ENCODE results near the gene PRIMA1.

Gene PRIMA1

DNA sequence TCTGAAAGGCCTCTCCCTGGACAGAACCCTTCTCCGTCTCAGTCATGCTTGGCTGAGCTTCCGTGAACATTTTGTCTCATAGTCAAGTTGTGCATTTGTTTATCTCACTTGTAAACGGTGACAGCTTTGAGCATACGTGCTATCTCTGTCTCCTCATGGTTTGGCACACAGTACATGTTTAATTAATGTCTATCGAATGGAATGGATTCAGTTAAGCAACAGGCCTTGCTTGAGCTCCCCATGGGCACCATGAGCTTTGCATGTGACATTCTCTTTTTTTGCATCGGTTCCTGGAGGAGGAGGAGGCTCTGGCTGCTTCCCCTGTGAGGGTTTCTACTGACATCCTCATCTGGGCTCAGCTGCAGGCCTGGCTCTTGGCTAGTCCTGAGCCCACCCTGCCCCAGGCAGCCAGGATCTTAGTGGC lies 80.0 kb downstream of the PRIMA1 start:
- DNase-seq: no peak

DNA sequence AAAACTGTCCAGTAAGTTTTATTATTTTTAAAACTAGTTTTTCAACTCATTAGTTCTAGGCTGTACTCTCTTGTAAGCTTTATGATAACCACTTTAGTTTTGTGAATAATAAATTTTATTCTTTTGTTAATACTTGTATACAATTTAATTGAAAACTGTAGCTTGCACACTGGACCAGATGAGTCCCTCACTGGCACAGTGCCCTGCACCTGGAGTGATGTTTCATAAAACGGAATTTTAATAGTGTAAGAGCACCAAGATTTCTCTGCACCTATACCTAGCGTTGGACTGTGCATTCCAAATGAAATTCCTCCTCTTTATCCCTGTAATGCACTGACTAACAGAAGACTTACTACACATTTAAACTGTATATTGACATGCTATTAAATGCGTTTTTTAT lies 80.8 kb downstream of the PRIMA1 start:
- DNase-seq: no peak

DNA sequence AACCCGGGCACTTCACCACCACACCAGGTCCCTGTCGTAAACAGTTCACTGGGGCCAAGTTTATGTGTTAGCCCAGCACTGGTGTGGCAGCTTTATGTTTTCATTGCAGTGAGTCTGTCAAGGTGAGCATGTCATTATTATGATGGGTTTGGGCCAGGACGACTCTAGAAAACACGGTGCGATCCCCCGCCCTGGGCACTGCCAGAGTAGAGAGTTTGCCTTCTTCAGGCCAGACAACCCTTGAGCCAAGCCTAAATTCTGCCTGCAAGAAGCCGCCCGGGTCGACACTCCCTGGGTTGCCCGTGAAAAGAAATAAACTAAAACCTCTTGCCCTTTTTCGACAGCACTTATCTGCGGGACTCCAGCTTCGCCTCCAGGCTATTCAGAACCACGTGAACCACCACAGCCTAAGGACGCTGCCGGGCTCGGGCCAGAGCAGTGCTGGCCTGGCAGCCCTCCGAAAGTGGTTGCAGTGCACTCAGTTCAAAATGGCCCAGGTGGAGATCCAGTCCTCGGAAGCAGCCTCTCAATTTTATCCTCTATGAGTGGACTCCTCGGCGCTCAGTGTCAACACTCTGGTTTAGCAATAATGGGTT lies 81.8 kb downstream of the PRIMA1 start:
- DNase-seq: no peak

DNA sequence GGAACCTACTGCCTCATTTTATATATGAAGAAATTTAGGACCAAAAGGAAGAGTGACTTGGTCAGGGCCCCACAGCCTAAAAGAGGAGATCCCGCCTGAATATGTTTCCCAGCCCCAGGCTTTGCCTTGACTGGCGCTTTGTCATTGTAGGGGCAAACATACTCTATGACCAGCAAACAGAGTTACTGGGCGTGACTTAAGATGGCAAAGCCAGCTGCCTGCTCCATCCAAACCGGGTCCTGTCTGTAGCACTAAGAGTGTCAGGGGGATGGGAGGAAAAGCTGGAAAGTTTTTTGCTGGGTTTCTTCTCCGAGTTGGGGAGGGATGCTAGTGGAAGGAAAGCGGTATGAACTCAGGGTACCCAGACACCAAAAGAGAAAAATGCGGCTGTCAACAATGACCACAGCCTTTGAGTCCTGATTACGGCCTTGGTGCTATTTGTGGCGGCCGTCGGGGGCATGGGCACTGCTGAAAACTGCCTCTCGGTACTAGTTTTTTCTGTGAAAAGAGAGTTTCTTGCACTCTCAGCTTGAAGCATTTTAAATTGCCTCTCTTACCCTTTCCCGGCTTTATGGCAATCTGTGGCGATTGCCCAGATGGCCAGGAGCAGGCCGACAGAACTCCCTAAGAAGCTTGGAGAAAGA lies 82.7 kb downstream of the PRIMA1 start:
- DNase-seq: no peak

DNA sequence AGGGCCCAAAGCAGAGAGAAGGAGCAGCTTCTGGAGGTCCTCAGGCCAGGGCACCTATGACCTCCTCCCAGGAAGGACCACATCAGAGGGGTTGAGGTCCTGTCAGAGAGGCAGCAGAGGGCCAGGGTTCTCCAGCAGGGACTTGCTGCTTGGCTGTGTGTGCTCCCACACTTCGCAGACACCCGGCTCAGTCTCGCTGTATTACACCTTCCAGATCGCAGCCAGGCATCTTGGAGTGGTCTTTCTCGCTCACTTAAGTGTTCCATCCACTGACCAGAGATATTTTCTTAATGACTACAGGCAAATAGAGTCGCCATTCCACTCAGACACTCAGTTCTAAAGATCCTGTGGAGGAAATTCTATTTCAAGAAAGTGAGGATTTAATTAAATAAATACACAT lies 84.3 kb downstream of the PRIMA1 start:
- no peak for DNase-seq

DNA sequence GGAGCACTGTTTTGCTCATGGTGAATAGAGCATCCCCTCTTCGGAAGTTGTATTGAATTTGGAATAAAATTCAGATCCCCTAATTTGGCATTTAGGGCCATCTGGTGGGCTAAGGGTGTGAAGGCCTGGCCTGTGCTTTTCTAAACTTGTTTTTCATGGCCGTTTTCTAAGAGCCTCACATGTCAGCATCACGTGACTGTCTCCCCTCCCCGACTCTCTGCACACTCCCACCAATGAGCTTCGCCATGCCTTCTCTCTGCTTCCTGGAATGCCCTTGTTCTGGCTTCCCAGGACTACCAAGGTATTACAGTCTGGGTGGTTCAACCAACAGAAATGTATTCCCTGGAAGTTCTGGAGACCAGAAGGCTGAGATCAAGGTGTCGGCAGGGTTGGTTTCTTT lies 85.3 kb downstream of the PRIMA1 start:
- DNase-seq: no peak

DNA sequence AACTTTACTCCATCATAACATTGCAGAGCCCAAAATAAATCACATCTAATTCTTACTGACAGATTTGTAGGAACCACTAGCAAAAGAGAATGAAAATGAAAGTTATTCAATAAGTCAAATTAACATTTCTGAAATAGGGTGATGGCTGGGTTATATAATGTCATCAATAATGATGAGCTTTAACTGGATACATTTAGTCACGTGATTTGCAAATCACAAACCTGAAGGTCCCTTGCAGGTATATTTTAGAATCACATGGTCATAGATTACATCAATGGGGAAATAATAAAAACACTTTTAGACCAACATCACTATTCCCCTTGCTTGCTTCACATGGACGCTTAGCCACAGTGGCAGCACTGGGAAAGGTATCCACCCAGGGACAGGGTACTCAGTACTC lies 86.7 kb downstream of the PRIMA1 start:
- DNase-seq: no peak

DNA sequence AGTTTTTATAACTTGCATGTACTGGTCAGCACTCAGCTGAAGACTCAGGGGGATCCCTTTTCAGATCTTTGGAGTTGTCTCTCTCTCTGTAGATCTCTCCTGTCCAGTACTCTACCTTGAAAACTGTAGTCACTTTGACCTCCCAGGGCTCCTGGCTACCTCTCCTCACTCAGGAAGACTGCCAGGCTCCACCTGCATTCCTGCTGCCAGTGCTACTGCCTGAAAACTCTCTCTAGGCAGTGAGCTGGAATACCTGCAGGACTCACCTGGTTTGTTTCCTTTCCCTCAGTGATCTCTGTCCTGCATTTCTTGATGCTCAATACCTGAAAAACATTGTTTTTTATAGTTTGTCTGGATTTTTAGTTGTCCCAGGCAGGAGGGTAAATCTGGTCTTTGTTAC lies 87.4 kb downstream of the PRIMA1 start:
- DNase-seq: no peak

DNA sequence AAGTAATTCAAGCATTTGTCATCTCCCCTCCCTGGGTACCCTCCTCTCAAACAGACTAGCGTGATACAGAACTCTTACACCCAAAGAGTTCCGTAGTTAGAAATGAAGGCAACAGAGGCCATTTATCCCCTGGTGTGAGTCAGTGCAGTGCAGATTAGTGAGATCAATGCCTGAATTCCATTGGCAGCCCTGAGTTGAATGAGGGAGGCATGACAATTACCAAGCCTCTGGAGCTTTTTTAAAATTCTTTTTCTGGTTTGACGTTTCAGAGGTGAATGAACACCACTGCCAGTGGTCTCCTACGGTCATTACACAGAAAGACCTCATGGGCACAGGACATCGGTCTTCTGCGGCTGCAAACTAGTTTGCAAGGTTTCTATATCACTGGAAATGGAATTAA lies 94.4 kb downstream of the PRIMA1 start:
- DNase-seq: no peak

DNA sequence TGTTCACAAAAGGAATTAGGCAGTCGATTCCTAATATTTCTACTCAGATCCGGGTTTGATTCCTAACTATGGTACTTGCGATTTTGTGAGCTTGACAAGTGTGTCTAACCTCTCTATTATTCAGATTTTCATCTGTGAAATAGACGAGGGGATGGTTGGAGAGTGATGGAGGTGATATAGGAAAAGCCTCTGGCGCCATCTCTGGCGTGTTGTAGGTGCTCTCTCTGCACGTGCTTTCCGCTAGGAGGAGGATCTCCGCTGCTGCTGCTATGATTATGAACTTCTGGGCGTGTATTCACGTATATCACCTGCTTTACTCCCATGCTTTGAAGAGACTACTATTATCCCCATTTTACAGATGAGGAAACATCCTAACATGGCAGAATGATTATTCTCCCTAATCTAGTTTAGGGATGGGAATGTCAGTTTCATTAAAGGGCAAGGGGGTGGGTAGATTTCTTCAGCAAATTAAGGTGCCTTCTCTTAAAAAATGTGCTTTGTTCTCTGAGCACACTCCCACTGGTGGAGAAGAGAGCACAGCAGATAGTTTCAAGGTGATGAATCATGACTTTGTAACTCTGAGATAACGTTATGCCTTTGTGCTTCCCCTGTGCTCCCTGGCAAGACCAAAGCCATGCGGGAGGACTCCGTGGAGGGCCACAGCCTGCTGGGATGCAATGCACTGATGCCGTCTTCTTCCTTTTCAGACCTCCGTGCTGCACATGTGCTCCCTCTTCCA lies 97.1 kb downstream of the PRIMA1 start:
- no peak for DNase-seq

DNA sequence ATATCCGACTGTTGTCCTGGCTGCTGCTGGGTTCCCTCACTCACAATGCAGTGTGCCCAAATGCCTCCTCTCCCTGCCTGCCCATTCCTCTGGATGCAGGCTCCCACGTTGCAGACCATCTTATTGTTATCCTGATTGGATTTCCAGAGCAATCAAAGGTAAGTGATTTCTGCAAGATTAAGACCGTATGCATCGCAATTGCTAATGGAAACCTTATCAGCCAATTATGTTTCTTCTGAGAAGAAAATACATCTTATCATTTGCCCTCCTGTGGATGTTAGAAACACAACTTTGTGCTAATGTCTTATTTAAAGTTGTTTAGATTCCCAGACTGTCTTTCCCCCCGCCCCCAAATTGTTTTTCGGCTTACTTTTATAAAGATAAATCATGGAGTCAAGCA lies 98.1 kb downstream of the PRIMA1 start:
- no peak for DNase-seq

DNA sequence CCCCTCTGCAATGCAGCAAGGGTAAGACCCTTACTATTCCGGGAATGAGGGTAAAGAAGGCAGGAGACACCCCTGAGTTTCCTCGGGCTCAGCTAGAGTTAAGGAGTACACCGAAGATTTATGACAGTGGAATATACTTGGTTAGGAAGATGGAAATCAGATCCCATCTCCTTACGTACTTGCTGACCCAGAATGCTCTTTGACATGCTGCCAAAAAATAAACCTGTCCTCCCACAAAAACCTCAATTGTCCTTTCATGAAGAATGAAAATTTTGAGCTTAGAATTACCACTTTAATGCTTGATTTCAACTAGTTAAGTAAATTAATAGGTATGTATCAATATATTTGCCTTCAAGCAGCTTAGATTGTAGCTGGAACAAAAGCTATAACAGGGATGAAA lies 99.5 kb downstream of the PRIMA1 start:
- no peak for DNase-seq

DNA sequence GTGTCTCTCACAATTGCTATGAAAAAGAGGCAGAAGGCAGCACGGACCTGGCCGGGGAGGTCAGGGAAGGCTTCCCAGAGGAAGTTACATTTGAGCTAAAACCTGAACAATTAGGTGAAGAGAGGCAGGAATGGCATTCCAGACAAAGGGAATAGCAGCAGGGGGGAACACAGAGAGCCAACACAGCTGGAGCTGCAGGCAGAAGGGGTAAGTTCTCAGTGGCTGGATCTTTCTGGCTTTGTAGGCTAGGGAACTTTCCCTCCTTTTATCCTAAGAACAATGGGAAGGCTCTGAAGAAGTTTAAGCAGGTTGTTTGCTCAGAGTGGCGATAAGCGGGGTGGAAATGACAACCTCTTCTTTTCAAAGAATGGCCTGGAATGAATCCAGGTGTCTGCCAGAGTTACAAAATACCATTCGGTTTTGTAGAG lies 100.0 kb downstream of the PRIMA1 start:
- DNase-seq: peak; percentile 23

DNA sequence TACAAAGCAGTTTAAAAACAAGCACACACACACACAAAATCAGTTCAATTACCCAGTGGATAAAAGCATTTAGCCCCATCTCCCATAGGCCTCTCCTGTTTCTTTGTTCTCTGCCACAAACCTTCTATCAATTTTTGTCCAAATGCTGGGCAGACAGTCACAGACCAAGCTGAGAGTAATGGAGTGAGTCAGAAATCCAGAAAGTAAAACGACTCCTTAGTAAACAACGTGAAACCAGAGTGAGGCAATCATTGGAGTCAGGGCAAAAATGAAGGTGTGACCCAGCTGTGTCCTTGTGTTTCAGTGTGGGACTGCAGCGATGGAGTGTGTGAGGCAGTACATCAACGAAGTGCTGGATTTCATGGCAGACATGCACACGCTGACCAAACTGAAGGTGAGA lies 102.0 kb downstream of the PRIMA1 start:
- peak; percentile 31 for DNase-seq

DNA sequence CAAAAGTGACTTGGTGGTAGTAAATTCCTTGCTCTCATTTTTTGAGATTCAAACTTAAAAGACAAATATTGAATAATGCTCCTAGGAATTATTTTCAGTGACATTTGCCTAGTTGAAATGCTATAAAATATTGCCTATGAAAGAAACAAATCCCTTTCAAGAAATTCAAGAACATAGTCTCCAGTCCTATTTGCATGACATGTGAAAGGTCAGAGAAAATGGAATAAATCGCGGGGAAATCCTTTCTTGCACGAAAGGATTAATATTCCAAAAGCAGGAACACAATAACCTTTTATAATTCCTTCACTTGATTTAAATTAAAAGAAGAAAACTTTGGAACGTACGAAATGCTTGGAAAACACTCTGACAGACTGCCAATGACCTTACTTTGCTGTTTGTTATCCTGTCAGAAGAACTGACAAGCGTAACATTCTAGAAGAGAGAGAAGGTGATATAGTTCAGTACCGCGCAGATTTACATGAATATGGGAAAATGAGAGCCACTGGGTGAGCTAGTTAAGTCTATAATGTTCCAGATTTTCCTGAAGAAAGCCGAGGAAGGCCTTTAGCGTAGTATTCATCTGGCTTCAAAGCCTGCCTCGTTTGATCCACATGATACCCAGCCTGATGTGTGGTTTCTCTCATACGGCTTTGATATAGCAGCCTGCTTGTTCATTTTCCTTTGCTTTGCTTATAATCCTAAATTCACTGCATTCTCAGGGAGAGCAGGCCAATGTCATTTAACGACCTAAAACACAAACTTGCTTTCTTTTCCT lies 103.0 kb downstream of the PRIMA1 start:
- no peak for DNase-seq

DNA sequence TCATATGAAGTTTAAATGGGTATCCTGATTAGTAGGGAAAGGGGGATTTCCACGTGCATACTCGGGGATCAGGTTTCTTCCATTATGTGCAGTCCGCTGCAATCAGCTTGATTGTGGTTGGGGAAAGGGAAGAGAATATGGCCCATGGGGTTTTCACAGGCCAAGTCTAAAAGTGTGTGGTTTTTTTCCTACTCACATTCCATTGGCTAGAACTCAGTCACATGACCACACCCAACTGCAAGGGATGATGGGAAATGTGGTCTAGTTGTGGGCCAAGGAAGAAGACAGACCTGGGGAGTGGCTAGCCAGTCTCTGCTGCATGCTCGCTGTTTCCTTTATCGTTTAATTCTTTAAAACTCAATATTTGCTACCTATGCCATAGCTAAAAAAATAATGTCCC lies 105.1 kb downstream of the PRIMA1 start:
- DNase-seq: peak; percentile 71

DNA sequence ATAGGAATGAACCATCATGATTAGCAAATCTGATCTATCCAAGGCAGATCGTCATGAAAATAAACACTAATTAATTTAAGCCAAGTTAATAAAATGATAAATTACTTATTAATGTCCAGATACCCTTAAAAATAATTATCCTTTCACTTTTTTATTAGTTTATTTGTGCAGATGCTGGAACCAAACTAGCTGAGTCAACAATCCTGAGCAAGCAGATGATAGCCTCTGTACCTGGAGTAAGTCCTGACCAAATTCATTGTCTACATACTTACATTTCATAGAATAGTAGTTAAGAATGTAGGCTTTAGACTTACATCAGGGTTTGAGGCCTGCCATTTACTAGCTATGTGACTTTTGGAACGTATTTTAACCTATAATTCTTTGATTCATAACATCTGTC lies 105.8 kb downstream of the PRIMA1 start:
- no peak for DNase-seq

DNA sequence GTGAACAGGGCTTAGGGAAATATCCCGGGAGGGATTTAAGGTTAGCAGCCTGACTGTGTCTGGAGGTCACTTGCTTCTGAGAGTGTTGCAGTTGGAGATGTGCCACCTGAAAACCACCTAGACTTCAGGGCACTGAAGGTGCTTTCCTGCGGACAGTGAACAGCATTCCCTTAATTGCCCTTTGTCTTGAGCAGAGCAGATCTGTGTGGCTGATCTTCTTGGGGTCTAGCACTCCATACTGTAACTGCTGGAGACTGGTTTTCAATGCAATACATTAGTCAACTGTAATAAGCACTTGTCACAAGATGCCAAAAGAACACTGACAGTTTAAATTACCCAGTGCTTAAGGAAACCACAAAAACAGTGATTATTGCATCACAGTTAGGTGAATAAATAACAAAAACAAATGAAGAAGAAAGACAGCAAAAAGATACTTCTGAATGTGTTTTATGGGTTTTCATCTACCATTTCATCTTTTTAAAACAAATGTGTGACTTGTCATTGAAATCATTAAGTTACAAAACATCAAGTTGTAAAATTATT lies 111.8 kb downstream of the PRIMA1 start:
- DNase-seq: no peak

DNA sequence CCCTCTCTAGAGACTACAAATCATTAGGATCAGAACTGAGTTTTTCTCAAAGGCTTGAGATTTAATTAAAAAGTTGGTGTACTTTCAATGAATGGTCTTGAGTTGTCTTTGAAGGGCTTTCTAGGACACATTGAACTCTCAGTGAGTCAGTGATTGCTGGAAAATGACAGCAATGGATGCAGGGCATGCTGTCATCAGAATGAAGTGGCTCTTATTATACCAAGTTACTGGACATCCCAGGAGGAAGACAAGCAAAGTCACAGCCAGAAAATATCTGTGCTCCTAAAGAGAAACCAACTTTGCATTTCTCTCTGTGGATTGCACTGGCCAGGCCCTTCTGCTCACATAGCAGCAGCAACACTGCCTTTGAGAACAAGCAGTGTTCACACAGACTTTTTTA lies 112.6 kb downstream of the PRIMA1 start:
- no peak for DNase-seq

DNA sequence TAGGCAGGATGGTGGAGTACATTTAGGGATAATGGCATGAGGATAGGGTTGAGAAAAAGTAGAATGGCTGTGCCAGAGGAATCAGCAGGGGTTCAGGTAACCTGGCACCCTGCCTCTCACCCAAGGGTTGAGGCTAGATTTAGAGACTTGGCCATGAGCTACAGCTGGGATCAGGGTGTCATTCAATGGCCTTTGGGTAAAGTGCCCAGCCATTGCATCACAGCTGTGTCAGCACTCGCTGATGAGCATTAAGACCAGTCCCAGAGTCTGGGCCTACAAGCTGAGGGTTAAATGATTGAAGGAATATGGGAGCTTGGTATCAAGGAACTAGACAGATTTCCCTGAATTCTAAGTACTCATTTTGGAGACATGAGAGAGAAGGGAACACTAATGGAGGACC lies 113.9 kb downstream of the PRIMA1 start:
- DNase-seq: no peak

DNA sequence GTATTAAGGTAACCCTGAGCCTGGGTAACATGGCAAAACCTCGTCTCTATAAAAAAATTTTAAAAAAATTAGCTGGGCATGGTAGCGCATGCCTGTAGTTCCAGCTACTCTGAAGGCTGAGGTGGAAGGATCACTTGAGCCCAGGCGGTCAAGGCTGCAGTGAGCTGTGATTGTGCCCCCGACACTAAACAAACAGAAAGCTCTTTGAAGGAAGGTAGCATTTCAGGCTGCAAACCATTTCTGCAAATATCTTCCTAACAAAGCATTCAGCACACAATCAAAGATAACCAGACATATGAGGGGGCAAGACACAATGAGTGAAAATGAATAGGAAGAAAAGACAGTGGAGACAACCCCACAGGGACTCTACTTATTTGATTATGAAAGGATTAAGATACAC lies 118.7 kb downstream of the PRIMA1 start:
- no peak for DNase-seq

Measured in NCI-H2107 (cell line).